Measurements from ENCODE around the gene FSTL3. TPM values are rescaled to one million over a fixed set of nuclear protein-coding genes. Genes with fewer than 3 reads are reported as not detected.
A peak's percentile ranks its signal among the peaks of the same experiment; 100 is the strongest.

Gene FSTL3
- total RNA-seq, 3 donors from 2014 or later (not counting 1 experiment from before 2014, with no cell fraction given), result 1.5 to 1.9 (median 1.5) TPM

DNA sequence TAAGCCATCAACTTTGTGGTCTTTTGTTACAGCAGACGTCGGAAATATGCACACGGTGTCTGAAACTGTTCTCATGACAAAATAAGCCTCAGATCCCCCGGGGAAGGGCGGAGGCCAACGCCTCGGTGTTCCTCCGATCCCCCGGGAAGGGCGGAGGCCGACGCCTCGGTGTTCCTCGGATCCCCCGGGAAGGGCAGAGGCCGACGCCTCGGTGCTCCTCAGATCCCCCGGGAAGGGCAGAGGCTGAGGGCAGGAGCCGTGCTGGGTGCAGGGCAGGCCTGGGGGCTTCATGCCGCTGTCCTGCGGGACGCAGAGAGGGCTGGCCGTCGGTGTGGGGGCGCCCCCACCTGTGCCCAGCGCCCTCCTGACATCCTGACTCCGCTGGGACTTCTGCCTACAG is 31.8 kb upstream of the FSTL3 start:
- Histone ChIP-seq H3K9me3 (ENCODE audit: control insufficient read depth, insufficient read depth, low read length) (no peaks in the 10 kb centered on the region), H3K4me3 (ENCODE audit: low read length) (no peak overlapping the region), H3K27ac (ENCODE audit: low read length) (no peak overlapping the region), H3K27me3 (ENCODE audit: control insufficient read depth, insufficient read depth, low read length) (no peaks in the 10 kb centered on the region), H3K36me3 (ENCODE audit: control insufficient read depth, insufficient read depth, low read length) (peaks cover 25% of the 10 kb centered on the region), H3K4me1 (ENCODE audit: control insufficient read depth, insufficient read depth, low read length) (peaks cover 5% of the 10 kb centered on the region)
- 82% methylated on average over 27 of the region's 28 CpGs for WGBS (ENCODE audit: insufficient coverage)
- no peak overlapping the region for H3K27ac Mint-ChIP-seq
- intact Hi-C loops (cut with micrococcal nuclease), result no loop called here
- DNase-seq, result no peak
- no peaks in the 10 kb centered on the region for H3K27me3 Mint-ChIP-seq (ENCODE audit: low read depth in 2 of 2)
- H3K9me3 Mint-ChIP-seq, result no peaks in the 10 kb centered on the region
- no peak for ATAC-seq
- H3K4me1 Mint-ChIP-seq, result peaks cover 3 to 13% of the 10 kb centered on the region in 2 donors
- TF ChIP-seq, protein P1, sequence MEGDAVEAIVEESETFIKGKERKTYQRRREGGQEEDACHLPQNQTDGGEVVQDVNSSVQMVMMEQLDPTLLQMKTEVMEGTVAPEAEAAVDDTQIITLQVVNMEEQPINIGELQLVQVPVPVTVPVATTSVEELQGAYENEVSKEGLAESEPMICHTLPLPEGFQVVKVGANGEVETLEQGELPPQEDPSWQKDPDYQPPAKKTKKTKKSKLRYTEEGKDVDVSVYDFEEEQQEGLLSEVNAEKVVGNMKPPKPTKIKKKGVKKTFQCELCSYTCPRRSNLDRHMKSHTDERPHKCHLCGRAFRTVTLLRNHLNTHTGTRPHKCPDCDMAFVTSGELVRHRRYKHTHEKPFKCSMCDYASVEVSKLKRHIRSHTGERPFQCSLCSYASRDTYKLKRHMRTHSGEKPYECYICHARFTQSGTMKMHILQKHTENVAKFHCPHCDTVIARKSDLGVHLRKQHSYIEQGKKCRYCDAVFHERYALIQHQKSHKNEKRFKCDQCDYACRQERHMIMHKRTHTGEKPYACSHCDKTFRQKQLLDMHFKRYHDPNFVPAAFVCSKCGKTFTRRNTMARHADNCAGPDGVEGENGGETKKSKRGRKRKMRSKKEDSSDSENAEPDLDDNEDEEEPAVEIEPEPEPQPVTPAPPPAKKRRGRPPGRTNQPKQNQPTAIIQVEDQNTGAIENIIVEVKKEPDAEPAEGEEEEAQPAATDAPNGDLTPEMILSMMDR (IDR thresholded peaks at IDR 0.05), result no peak
- H3K4me3 Mint-ChIP-seq, result no peak overlapping the region
- no peaks in the 10 kb centered on the region for H3K36me3 Mint-ChIP-seq

DNA sequence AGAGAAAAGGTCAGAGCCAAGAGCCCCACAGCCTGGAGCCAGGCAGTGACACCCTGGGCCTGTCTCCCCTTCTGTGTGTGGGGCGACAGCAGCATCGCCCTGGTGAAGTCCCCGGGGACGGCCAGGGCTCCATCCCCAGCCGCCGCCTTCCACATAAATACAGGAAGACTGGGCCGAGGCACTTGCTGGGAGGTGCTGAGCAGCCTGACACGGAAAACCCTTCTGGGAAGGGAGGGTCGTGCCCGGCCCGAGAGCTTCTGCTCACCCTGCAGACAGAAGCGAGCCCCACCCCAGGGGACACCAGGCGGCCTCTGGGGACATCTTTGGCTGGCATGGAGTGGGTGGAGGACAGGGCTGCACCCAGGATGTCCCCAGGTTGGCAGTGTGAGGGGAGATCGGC is 31.4 kb upstream of the FSTL3 start:
- ATAC-seq (no peak), DNase-seq (no peak)
- H3K4me3 ChIP-seq (ENCODE audit: low read length), result no peak overlapping the region
- H3K4me1 ChIP-seq (ENCODE audit: control insufficient read depth, insufficient read depth, low read length), result peaks cover 4% of the 10 kb centered on the region
- Mint-ChIP-seq H3K9me3 (no peaks in the 10 kb centered on the region), H3K27me3 (ENCODE audit: low read depth in 2 of 2) (no peaks in the 10 kb centered on the region), H3K27ac (peak overlapping the region in 1 of 2 donors; percentile 59), H3K4me3 (no peak overlapping the region), H3K4me1 (peaks cover 0 to 10% of the 10 kb centered on the region in 2 donors), H3K36me3 (no peaks in the 10 kb centered on the region)
- peaks cover 29% of the 10 kb centered on the region for H3K36me3 ChIP-seq (ENCODE audit: control insufficient read depth, insufficient read depth, low read length)
- intact Hi-C loops (cut with micrococcal nuclease), result no loop called here
- H3K9me3 ChIP-seq (ENCODE audit: control insufficient read depth, insufficient read depth, low read length), result no peaks in the 10 kb centered on the region
- WGBS (ENCODE audit: insufficient coverage), result 82% methylated on average over 14 of the region's 14 CpGs
- H3K27ac ChIP-seq (ENCODE audit: low read length), result no peak overlapping the region
- H3K27me3 ChIP-seq (ENCODE audit: control insufficient read depth, insufficient read depth, low read length), result no peaks in the 10 kb centered on the region
- TF ChIP-seq, protein P1 (IDR thresholded peaks at IDR 0.05), result no peak

DNA sequence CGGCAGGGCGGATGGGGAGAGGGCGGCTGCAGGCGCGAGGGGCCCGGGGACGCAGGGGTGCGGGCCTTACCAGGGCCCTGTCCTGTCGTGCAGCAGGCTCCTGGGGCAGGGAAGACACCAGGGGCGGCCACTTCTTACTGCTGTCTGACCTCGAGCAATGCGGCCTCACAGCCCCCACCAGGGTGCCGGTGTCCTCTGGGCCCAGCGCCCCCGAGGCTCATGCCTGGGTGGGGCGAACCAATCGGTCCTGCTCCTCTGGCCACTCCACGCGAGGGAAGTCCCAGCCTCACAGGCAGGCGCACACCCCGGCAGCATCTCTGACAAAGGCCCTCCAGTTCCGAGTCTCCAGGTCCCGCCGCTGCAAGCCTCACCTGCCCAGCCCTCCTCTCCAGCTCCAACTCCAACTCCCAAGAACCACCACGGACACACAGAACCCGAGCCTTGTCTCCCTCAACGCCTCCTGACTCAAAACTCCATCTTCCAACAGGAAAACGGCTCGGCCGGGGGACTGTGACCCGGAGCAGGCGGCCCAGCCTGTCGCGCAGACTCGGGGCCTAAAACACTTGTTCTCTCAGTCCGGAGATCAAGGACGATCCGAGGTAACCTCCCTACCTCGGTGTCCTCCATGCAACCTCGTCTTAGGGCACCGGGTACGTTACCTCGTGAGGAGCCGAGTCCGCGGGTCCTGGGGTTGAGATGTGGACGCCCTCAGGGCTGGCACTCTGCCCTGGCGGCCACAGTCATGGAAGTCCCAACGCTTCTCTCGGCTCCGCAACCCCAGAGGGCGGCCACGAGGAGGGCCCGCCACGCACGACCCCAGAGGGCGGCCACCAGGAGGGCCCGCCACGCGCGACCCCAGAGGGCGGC is 30.0 kb upstream of the FSTL3 start:
- H3K36me3 ChIP-seq (ENCODE audit: control insufficient read depth, insufficient read depth, low read length), result peaks cover 36% of the 10 kb centered on the region
- Mint-ChIP-seq H3K4me1 (peaks cover 0 to 4% of the 10 kb centered on the region in 2 donors), H3K27ac (peak overlapping the region in 1 of 2 donors; percentile 33), H3K27me3 (ENCODE audit: low read depth in 2 of 2) (no peaks in the 10 kb centered on the region), H3K36me3 (no peaks in the 10 kb centered on the region), H3K9me3 (no peaks in the 10 kb centered on the region), H3K4me3 (no peak overlapping the region)
- H3K4me1 ChIP-seq (ENCODE audit: control insufficient read depth, insufficient read depth, low read length), result no peaks in the 10 kb centered on the region
- TF ChIP-seq, protein P1 (IDR thresholded peaks at IDR 0.05), result no peak
- ATAC-seq, result peak in 1 of 3 donors; percentile 14
- no peak overlapping the region for H3K4me3 ChIP-seq (ENCODE audit: low read length)
- no peak for DNase-seq
- intact Hi-C loops (cut with micrococcal nuclease), result no loop called here
- no peak overlapping the region for H3K27ac ChIP-seq (ENCODE audit: low read length)
- 96% methylated on average over 62 of the region's 62 CpGs for WGBS (ENCODE audit: insufficient coverage)
- no peaks in the 10 kb centered on the region for H3K9me3 ChIP-seq (ENCODE audit: control insufficient read depth, insufficient read depth, low read length)
- H3K27me3 ChIP-seq (ENCODE audit: control insufficient read depth, insufficient read depth, low read length), result no peaks in the 10 kb centered on the region

All from natural killer cell (primary cell).